Measurements from ENCODE around the gene EXOC6B.

- TF ChIP-seq, protein P1, sequence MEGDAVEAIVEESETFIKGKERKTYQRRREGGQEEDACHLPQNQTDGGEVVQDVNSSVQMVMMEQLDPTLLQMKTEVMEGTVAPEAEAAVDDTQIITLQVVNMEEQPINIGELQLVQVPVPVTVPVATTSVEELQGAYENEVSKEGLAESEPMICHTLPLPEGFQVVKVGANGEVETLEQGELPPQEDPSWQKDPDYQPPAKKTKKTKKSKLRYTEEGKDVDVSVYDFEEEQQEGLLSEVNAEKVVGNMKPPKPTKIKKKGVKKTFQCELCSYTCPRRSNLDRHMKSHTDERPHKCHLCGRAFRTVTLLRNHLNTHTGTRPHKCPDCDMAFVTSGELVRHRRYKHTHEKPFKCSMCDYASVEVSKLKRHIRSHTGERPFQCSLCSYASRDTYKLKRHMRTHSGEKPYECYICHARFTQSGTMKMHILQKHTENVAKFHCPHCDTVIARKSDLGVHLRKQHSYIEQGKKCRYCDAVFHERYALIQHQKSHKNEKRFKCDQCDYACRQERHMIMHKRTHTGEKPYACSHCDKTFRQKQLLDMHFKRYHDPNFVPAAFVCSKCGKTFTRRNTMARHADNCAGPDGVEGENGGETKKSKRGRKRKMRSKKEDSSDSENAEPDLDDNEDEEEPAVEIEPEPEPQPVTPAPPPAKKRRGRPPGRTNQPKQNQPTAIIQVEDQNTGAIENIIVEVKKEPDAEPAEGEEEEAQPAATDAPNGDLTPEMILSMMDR (IDR thresholded peaks at IDR 0.05): no peak
- no peak for TF ChIP-seq ZFX (IDR thresholded peaks at IDR 0.05; ENCODE audit: borderline replicate concordance)
Measured at GRCh38 chr2:72483346-72483745, 342.5 kb downstream of the EXOC6B start.
